Germinal center (tissue), 1 donor: Measurements from ENCODE around the gene DCP1B.

Source experiments
- DNase-seq: peaks from one replicate; pipeline ENCODE4 v3.0.0; 2012; ENCODE audit warnings: mixed read lengths, low spot score

Gene DCP1B

DNA sequence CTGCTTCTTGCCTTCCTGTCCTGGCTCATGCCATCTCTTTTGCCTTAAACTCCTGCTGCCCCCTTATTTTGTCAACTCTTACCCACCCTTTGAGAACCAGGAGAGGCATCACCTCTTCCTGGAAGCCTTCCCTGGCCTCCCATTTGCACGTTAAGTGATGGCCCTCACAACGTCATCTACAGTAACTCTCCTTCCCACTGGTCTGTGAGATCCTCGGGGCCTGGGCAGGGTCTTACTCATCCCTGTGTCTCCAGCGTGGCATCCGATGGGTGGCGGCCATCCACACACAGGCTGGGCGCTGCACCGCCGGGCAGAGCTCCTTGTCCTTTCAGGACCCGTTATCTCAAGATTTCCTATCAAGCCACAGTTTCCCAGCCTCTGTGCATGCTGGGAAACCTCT lies 69.0 kb downstream of the DCP1B start:
- no peak for DNase-seq

DNA sequence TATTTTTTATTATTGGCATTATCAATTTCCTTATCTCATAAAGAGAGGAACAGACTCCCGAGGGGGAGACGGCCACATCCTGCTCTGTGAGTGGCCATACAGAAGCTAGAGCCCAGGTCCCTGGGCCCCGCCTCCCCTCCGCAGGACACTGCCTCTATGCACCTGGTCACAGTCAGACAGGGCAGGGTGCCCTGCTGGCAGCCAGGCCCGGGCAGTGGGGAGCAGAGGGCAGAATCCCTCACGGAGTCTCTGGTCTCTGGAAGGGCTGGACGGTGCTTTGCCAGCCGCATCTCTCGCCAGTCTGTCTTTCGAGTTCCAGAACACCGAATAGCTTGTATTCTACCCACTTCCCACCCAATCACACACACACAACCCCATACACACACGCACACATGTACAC lies 69.4 kb downstream of the DCP1B start:
- no peak for DNase-seq

DNA sequence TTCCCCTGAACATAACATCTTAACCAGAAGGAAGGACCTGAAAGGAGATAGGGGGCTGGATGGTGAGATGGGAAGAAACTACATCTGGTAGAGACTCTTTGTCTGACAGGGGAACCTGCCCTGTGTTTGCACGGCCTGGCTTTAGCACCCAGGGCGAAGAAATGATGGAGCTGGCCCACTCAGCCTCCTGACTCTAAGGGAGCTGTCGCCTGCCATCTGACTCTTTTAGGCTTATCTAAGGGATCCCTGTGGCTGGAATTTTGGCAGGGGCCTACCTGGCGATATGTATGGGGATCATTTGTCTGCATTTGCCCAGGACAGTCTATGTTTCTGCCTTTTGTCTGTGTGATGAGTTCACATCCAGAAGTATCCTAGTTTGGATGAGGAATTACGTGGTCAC lies 70.2 kb downstream of the DCP1B start:
- no peak for DNase-seq

- peak; percentile 53 for DNase-seq
Observed at GRCh38 chr12:1933342-1934051, 70.8 kb downstream of the DCP1B start.

- peak; percentile 30 for DNase-seq
Observed at GRCh38 chr12:1932264-1932777, 71.9 kb downstream of the DCP1B start.

- DNase-seq: no peak
Observed at GRCh38 chr12:1931642-1932041, 72.6 kb downstream of the DCP1B start.

DNA sequence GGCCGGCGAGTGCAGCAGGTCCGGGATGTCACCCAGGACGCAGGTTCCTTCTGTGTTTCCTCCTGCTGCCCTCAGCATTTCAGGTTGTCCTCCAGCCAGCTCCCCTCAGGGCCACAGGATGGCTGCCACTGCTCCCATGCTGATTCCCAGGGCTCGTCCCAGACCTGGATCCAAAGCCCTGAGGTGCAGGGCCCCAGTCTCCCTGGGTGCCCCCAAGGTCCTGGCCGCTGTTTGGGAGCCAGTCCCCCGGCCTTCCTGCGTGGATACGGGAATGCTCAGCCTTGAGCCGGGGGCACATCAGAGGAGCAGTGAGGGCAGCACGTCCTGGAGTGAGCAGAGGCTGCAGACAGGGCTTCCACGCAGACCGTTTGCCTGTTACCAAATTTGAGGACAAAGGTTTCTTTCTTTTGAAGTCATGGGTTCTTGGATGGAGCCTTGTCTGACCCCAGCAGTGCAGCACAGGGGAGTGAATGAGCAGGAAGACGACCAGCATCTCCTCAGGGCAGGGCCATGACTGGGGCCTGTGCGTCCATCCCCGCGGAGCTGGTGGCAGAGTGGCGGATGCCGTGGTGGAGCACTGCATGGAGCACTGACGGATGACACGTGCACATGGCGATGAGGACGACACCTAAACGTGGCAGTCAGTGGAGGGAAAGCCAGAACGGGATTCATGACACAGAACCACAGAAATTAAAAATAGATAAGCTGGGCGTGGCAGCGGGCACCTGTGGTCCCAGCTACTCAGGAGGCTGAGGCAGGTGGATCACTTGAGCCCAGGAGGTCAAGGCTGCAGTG lies 73.3 kb downstream of the DCP1B start:
- DNase-seq: no peak

GRCh38 chr12:1929985-1930802 lies 74.1 kb downstream of the DCP1B start:
- no peak for DNase-seq

DNA sequence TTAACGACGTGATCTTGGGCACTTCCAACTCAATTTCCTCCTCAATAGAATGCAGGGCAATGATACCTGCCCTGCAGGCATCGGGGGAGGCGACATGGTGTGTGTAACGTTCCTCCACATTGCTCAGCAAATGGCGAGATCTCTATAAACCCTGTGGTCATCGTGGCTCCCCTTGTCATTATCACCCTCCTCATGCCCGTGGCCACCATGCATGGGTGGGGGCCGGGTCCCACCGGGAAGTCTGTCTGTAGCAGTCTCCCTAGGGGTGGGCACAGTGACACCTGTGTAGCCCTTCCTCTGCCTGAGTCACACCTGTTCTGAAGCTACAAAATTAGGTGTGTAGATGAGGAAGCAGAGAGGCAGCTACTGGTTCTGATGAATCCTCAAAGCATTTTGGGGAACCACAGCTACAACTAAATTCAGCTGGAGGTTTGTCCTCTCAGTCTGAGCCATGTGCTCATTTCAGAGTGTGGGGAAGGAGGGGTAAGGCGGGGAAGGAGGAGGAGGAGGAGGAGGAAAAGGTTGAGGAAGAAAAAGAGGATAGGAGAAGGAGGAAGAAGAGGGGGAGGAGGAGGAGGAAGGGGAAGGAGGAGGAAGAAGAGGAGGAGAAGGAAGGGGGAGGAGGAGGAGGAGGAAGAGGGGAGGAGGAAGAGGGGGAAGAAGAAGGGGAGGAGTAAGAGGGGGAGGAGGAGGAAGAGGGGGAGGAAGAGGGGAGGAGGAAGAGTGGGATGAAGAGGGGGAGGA lies 74.8 kb downstream of the DCP1B start:
- no peak for DNase-seq

DNA sequence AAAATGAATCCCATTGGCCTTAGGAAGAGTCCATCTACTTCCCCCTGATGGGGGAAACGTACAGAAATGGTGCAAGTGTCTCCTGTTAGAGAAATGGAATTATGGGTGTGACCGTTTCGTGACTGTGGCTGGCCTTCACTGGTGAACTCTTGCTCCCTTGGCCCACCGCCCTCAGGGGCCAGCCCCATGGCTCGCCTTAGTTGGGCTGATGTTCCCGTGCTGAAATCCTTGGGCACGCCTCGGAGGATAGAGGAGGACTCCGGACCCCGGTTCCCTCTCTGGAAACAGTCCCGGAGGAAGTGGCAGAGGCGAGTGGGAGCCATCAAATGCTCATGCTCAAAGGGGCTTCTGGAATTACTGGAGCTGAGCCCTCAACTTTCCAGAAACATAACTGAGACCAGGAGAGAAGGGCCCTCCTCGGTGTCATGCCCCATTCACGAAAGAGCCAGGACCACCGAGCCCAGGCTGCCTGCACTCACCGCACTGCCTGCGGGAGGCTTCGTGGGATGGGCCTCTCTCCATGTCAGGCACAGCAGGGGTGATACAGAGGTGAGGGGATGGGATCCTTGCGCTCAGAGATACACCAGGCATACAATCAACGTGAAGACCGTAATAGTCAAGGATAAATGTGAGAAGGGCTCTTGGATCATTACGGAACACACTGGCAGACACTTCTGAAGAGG lies 75.7 kb downstream of the DCP1B start:
- no peak for DNase-seq

DNA sequence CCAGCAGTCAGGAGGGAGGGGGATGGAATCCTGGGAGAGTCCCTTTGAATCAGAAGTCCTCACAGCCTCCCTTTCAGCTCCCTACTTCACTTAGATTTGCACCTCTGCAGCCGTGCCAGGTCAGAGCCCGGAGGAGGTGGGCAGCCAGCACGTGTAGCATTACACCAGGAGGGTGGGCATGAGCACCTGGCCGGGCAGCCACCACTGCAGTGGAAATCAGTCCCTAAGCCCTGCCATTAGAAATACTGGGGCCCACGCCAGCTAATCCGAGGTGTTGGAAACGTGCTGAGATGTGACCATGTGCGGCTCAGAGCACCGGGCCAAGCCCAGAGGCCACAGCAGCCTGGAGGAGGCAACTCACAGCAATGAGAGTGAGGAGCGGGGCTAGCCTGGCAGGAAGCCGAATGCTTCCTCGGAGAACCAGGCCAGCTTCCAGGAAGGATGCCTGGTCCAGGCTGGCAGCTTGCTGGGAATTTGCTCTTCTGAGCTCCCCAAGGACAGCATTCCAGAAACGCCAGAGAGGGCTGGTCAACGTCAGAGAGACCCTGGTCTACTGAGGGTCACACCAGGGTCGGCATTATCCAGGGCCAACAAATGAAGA lies 76.4 kb downstream of the DCP1B start:
- no peak for DNase-seq

GRCh38 chr12:1927051-1927680 lies 77.1 kb downstream of the DCP1B start:
- DNase-seq: no peak

GRCh38 chr12:1926251-1926657 lies 78.0 kb downstream of the DCP1B start:
- no peak for DNase-seq

DNA sequence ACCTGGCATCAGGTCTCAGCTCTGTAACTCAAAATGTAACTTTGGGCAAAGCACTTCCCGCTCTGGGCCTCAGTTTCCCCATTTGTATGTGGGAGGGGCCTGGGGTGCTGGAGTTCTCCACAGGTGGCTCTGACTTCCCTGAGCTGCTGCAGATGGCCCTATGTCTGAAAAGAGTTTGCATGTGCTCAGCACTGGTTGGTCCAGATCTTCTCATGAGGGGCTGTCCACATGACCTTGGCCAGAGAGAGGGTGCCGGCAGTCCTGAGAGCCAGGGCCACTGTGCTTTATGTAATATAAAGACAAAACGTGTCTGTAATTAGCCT lies 78.6 kb downstream of the DCP1B start:
- DNase-seq: no peak

DNA sequence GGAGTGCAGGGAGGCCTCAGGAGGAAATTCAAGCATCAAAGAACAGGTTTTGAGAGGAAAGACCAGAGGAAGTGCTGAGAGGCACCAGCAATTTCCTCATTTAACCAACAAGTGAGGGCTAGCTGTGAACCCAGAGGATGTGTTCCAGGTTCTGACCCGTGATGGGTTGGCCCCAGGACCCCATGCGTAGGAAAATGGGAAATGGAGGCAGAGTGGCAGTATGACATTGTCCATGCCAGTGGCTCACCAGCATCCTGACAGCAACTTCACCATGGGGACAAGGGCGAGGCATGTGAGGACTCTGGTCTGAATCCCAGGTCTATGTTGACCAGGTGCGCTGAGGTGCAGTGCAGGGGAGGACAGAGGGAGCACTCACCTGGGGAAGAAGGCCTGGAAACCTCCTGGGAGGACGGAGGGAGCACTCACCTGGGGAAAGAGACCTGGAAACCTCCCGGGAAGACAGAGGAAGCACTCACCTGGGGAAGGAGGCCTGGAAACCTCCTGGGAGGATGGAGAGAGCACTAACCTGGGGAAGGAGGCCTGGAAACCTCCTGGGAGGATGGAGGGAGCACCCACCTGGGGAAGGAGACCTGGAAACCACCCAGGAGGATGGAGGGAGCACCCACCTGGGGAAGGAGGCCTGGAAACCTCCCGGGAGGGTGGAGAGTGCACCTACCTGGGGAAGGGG lies 79.1 kb downstream of the DCP1B start:
- DNase-seq: no peak

GRCh38 chr12:1922985-1923384 lies 81.3 kb downstream of the DCP1B start:
- DNase-seq: no peak

DNA sequence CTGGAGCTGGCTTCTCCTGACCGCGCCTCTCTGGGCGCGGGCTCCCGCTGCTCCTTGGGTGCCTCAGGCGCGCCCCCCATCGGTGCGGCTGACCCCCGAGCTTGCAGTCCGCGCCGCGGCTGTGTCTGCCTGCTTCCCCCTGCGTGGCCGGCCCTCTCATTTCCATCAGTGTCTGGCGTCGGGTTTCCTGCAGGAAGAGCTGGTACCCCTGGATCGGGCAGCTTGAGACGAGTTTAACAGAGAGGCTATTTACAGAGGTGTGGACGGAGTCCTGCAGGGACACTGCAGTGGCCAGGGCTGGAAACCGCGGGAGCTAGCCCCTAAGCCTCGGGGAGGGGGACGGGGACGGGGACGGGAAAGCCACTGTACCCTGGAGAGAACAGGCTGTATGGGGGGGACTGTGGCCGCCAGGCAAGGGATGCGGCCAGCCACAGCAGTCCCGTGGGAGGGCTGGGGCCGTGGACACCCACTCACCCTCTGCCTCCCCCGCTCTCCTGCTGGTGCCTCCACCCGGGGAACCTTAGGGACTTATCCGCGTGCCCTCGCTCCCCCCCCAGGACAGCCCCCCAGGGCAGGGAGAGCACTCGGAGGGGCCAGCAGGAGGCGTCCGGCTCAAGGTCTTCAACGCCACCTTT lies 82.1 kb downstream of the DCP1B start:
- DNase-seq: peak; percentile 1

DNA sequence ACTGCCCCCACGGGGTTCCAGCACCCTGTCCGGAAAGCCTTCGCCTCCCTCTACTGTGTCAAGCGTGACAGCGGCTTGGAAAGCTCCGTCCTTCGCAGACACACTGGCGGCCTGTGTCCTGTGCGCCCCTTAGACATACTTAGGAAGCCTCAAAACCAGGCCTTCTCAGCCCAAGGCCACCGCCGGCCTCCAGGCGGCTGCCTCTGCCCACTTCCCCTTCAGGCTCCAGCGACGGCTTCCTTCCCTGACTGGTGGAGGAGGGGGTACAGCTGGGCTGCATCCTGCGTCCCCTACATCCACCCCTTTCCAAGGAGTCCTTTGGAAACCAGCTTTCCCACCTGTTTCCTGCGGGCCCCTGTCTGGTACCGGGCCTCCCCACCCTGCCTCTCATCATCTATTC lies 83.3 kb downstream of the DCP1B start:
- peak; percentile 22 for DNase-seq

GRCh38 chr12:1920436-1920835 lies 83.8 kb downstream of the DCP1B start:
- peak; percentile 1 for DNase-seq
